HUES6 (cell line): Measurements from ENCODE around the gene ACTG1.

Experiments used
- H3K27ac ChIP-seq: 2 replicates; pipeline ENCODE4 v1.7.0; 2013; ENCODE audit warnings: low read depth, mild to moderate bottlenecking, low read length, inconsistent platforms
- H3K27me3 ChIP-seq: 2 replicates; pipeline ENCODE4 v1.6.1; 2013; ENCODE audit warnings: low read length; ENCODE audit not compliant: control insufficient read depth, insufficient read depth
- H3K36me3 ChIP-seq: 2 replicates; pipeline ENCODE4 v1.6.1; 2013; ENCODE audit warnings: low read length; ENCODE audit not compliant: control insufficient read depth, insufficient read depth
- H3K4me1 ChIP-seq: 2 replicates; pipeline ENCODE4 v1.6.1; 2013; ENCODE audit warnings: low read length; ENCODE audit not compliant: control insufficient read depth, insufficient read depth
- H3K4me3 ChIP-seq: 2 replicates; pipeline ENCODE4 v1.5.1; 2013; ENCODE audit warnings: low read depth, low read length
- H3K9ac ChIP-seq: one replicate; pipeline ENCODE4 v1.6.1; 2013; ENCODE audit warnings: mild to moderate bottlenecking, low read length
- H3K9me3 ChIP-seq: 2 replicates; pipeline ENCODE4 v1.6.1; 2013; ENCODE audit warnings: low read depth, low read length; ENCODE audit not compliant: control insufficient read depth, insufficient read depth

The ACTG1 gene

GRCh38 chr17:81463506-81463905, 49.1 kb downstream of the ACTG1 start:
- Histone ChIP-seq H3K4me3 (no peak overlapping the region), H3K36me3 (no peaks in the 10 kb centered on the region)

DNA sequence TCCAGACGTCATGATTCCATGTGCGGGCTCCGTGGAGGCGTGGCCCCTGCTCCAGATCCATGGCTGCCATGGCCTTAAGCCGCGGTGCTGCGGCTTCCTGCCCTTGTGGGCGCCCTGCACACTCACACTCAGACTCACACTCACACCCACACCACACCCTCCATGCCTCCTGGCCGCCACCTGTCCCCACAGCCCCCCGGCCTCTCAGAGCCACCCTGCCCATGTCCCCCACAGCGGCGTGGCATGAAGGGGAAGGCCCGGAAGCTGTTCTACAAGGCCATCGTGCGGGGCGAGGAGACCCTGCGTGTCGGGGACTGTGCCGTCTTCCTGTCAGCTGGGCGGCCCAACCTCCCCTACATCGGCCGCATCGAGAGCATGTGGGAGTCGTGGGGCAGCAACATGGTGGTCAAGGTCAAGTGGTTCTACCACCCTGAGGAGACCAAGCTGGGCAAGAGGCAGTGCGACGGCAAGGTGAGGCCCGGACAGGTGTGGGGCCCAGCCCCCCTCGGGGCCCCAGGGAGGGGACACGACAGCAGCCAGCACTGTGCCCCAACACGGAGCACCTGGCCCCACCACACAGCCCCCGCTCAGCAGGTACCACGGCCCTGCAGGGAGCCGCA, 50.0 kb downstream of the ACTG1 start:
- no peak overlapping the region for H3K27ac ChIP-seq
- H3K27me3 ChIP-seq, result no peaks in the 10 kb centered on the region
- no peak overlapping the region for H3K4me3 ChIP-seq
- no peak overlapping the region for H3K9ac ChIP-seq
- H3K4me1 ChIP-seq, result no peaks in the 10 kb centered on the region
- H3K9me3 ChIP-seq, result no peaks in the 10 kb centered on the region
- H3K36me3 ChIP-seq, result no peaks in the 10 kb centered on the region

More at GRCh38 chr17:81463506-81463905, 49.1 kb downstream of the ACTG1 start:
- H3K9ac ChIP-seq, result no peak overlapping the region
- H3K9me3 ChIP-seq, result no peaks in the 10 kb centered on the region
- H3K4me1 ChIP-seq, result no peaks in the 10 kb centered on the region
- H3K27ac ChIP-seq, result no peak overlapping the region
- H3K27me3 ChIP-seq, result no peaks in the 10 kb centered on the region

DNA sequence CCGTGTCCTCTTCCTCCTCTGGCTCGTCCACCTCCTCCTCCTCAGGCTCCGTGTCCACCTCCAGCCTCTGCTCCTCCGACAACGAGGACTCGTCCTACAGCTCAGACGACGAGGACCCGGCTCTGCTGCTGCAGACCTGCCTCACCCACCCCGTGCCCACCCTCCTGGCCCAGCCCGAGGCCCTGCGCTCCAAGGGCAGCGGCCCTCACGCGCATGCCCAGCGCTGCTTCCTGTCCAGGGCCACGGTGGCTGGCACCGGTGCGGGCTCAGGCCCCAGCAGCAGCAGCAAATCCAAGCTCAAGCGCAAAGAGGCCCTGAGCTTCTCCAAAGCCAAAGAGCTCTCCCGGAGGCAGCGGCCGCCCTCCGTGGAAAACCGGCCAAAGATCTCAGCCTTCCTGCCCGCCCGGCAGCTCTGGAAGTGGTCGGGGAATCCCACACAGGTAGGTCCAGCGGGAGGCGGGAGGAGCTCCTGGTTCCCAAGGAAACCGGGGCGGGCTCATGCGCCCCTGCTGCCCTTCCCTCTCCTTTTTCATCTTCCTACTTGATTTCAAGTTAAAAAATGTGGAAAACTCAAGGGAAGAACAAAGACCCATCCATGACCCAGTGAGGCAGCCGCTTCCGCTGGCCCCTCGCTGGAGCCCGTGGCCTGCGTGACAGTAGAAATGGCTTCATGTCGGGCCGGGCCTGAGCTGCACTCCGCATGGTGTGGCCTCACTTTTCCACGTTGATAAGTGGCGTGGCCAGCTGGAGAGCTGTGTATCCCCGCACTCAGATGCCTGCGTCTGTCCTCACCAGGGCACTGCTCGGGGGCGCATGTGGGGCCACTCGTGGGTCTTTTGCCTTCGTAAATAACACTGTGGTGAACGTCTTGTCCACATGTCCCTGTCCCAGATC, 50.7 kb downstream of the ACTG1 start:
- no peaks in the 10 kb centered on the region for H3K27me3 ChIP-seq
- H3K4me3 ChIP-seq, result no peak overlapping the region
- no peak overlapping the region for H3K9ac ChIP-seq
- no peaks in the 10 kb centered on the region for H3K36me3 ChIP-seq
- no peak overlapping the region for H3K27ac ChIP-seq
- no peaks in the 10 kb centered on the region for H3K9me3 ChIP-seq
- no peaks in the 10 kb centered on the region for H3K4me1 ChIP-seq

- Histone ChIP-seq H3K4me3 (no peak overlapping the region), H3K4me1 (peaks cover 9% of the 10 kb centered on the region), H3K9ac (no peak overlapping the region), H3K27ac (no peak overlapping the region), H3K9me3 (no peaks in the 10 kb centered on the region), H3K36me3 (no peaks in the 10 kb centered on the region), H3K27me3 (no peaks in the 10 kb centered on the region)
Observed at GRCh38 chr17:81460856-81461460, 51.6 kb downstream of the ACTG1 start.
